PFSK-1 (cell line): ENCODE data around the gene WNT7B.

Experiments used
- FOXP2 ChIP-seq: optimal IDR thresholded peaks from 2 replicates; pipeline ENCODE3; 2011; ENCODE audit warnings: borderline replicate concordance, control low read depth, inconsistent platforms; ENCODE audit not compliant: insufficient read depth; ENCODE audit errors: extremely low read length, extremely low read depth
- POLR2AphosphoS5 ChIP-seq: IDR thresholded peaks from 2 replicates; pipeline ENCODE4 v1.6.1; 2012; ENCODE audit warnings: low read depth, mild to moderate bottlenecking, control low read depth, low read length, moderate library complexity
- SIN3A ChIP-seq: IDR thresholded peaks from 2 replicates; pipeline ENCODE4 v1.6.1; 2012; ENCODE audit warnings: mild to moderate bottlenecking, low read length, moderate library complexity, borderline replicate concordance; ENCODE audit not compliant: insufficient read depth
- TAF1 ChIP-seq: IDR thresholded peaks from 2 replicates; pipeline ENCODE4 v1.6.1; 2012; ENCODE audit warnings: low read length, control low read depth, borderline replicate concordance; ENCODE audit not compliant: insufficient read depth
- TF ChIP-seq, protein P1 (sequence below), 2 experiments: IDR thresholded peaks; 2 replicates each; pipeline versions ENCODE4 v1.6.1 to v1.8.0; 2011 to 2012; ENCODE audit warnings: low read depth in 2 of 2, low read length in 2 of 2, control low read depth in 1 of 2, inconsistent platforms in 1 of 2, mild to moderate bottlenecking in 1 of 2, moderate library complexity in 1 of 2; ENCODE audit not compliant: insufficient read depth in 1 of 2

DNA sequence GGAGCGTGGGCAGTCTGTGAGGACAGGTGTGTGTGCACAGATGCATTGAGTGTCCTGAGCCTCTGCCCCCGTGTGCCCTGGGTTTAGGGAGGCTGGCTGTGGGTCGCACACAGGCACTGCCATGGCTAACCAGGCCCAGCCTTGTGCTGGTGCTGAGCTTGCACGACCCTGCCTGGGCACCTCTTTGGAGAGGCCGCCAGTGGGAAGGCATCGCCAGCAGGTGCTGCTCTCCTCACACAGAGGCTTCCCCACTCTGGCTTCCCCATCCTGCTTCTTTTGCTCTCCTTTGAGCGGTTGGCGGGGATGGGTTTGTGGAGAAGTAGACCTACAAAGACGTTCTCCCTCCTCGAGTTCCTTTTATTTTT is 4.1 kb downstream of the WNT7B start:
- TF ChIP-seq POLR2AphosphoS5, result no peak
- TF ChIP-seq, protein P1, sequence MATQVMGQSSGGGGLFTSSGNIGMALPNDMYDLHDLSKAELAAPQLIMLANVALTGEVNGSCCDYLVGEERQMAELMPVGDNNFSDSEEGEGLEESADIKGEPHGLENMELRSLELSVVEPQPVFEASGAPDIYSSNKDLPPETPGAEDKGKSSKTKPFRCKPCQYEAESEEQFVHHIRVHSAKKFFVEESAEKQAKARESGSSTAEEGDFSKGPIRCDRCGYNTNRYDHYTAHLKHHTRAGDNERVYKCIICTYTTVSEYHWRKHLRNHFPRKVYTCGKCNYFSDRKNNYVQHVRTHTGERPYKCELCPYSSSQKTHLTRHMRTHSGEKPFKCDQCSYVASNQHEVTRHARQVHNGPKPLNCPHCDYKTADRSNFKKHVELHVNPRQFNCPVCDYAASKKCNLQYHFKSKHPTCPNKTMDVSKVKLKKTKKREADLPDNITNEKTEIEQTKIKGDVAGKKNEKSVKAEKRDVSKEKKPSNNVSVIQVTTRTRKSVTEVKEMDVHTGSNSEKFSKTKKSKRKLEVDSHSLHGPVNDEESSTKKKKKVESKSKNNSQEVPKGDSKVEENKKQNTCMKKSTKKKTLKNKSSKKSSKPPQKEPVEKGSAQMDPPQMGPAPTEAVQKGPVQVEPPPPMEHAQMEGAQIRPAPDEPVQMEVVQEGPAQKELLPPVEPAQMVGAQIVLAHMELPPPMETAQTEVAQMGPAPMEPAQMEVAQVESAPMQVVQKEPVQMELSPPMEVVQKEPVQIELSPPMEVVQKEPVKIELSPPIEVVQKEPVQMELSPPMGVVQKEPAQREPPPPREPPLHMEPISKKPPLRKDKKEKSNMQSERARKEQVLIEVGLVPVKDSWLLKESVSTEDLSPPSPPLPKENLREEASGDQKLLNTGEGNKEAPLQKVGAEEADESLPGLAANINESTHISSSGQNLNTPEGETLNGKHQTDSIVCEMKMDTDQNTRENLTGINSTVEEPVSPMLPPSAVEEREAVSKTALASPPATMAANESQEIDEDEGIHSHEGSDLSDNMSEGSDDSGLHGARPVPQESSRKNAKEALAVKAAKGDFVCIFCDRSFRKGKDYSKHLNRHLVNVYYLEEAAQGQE (IDR thresholded peaks at IDR 0.05; ENCODE audit: insufficient read depth in 1 of 2, low read depth in 2 of 2, low read length in 2 of 2), result no peak
- TF ChIP-seq SIN3A, result no peak
- TF ChIP-seq TAF1, result no peak
- TF ChIP-seq FOXP2, result no peak
